Esophagus muscularis mucosa (tissue), 4 donors: ENCODE data around the gene OLA1. TPM values are rescaled to one million over a fixed set of nuclear protein-coding genes. Genes with fewer than 3 reads are reported as not detected.

Source experiments
- DNase-seq: peaks from one replicate; pipeline ENCODE4 v3.0.0-alpha.2; 2017; ENCODE audit errors: extremely low spot score
- H3K27ac ChIP-seq, 4 donors: fragments of 200-600 bp; sonication (generic); replicated peaks in 1 of 4; 1 replicate in 3 of 4; 2 replicates in 1 of 4; pipeline ENCODE4 v1.5.1; 2016 to 2019; ENCODE audit warnings: mild to moderate bottlenecking in 1 of 4
- H3K27me3 ChIP-seq, 4 donors: fragments of 200-600 bp; sonication (generic); one replicate each; pipeline versions ENCODE4 v1.5.1 to v1.6.0; 2016 to 2019
- H3K36me3 ChIP-seq, 4 donors: fragments of 200-600 bp; sonication (generic); one replicate each; pipeline ENCODE4 v1.5.1; 2016 to 2019
- H3K4me1 ChIP-seq, 4 donors: fragments of 200-600 bp; sonication (generic); one replicate each; pipeline ENCODE4 v1.5.1; 2016 to 2019
- H3K4me3 ChIP-seq, 4 donors: fragments of 200-600 bp; sonication (generic); 1 replicate in 2 of 4; 2 replicates in 2 of 4; pipeline ENCODE4 v1.5.1; 2016 to 2019; ENCODE audit warnings: mild to moderate bottlenecking in 4 of 4, moderate library complexity in 1 of 4
- H3K9me3 ChIP-seq, 4 donors: fragments of 200-600 bp; sonication (generic); 1 replicate in 3 of 4; 2 replicates in 1 of 4; pipeline ENCODE4 v1.5.1; 2016 to 2019
- EP300 ChIP-seq: sonication (generic); formaldehyde crosslinking; IDR thresholded peaks from one replicate; pipeline ENCODE4 v1.6.1; 2017; ENCODE audit warnings: antibody characterized with exemption
- POLR2A ChIP-seq: fragments of 450-650 bp; IDR thresholded peaks from one replicate; pipeline ENCODE4 v1.6.1; 2017; ENCODE audit warnings: antibody characterized with exemption, moderate library complexity, mild to moderate bottlenecking, low read depth
- POLR2AphosphoS5 ChIP-seq, 2 donors: sonication (generic); formaldehyde crosslinking; IDR thresholded peaks; one replicate each; pipeline ENCODE4 v1.6.1; 2017; ENCODE audit warnings: antibody characterized with exemption in 2 of 2
- WGBS: methylation state at CpG from one replicate; pipeline ENCODE4 v1.1.5; 2018; 5-methylcytosine and 5-hydroxymethylcytosine counted together
- intact Hi-C: fragments of 100-400 bp; cut with DNase I; formaldehyde crosslinking; loops from one replicate; pipeline ENCODE4 v1.15.1; 2023
- total RNA-seq, 4 donors: library from RNA; depleted of rRNA; stranded (reverse); fragments of >200 nt; gene quantifications; one replicate each; pipeline versions ENCODE4 v1.1.0 to v1.2.1, GENCODE V29; 2016
- TF ChIP-seq, protein P1 (sequence below), 3 experiments: fragments of 200-600 bp in 2 of 3; fragments of 450-650 bp in 1 of 3; sonication (generic) in 2 of 3; IDR thresholded peaks; one replicate each; pipeline ENCODE4 v1.5.1; 2017 to 2019; ENCODE audit warnings: antibody characterized with exemption in 3 of 3, mild to moderate bottlenecking in 2 of 3, moderate library complexity in 1 of 3

OLA1 gene
- total RNA-seq, 4 donors from 2014 or later: 54.2 to 62.7 (median 60.1) TPM

DNA sequence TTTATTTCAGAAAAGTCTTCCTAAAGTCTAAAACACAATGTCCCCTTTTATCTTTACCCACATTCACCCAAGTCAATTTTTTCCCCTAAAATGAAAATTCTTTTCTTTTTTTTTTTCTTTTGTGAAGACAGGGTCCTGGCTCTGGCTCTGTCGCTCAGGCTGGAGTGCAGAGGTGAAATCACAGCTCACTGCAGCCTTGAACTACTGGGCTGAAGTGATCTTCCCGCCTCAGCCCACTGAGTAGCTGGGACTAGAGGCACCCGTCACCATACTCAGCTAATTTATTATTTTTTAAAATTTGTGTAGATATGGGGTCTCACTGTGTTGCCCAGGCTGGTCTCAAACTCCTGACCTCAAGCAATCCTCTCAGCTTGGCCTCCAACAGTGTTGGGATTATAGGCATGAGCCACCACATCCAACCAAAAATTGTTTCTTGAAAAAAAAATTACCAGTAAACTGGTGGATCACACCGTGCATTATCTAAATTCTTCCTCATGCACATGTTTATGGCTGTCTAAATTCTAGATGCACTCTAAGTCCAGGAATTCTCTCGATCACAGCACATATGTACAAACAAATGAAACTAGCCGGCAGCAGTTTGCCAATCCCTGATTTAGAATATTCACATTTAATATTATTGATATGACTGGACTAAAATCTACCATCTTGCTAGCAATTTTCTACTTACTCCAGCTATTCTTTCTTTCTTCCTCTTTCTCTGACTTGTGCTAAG is 56.8 kb downstream of the OLA1 start:
- TF ChIP-seq EP300: no peak
- TF ChIP-seq POLR2A: no peak
- TF ChIP-seq POLR2AphosphoS5 (IDR thresholded peaks at IDR 0.05): no peak
- TF ChIP-seq, protein P1, sequence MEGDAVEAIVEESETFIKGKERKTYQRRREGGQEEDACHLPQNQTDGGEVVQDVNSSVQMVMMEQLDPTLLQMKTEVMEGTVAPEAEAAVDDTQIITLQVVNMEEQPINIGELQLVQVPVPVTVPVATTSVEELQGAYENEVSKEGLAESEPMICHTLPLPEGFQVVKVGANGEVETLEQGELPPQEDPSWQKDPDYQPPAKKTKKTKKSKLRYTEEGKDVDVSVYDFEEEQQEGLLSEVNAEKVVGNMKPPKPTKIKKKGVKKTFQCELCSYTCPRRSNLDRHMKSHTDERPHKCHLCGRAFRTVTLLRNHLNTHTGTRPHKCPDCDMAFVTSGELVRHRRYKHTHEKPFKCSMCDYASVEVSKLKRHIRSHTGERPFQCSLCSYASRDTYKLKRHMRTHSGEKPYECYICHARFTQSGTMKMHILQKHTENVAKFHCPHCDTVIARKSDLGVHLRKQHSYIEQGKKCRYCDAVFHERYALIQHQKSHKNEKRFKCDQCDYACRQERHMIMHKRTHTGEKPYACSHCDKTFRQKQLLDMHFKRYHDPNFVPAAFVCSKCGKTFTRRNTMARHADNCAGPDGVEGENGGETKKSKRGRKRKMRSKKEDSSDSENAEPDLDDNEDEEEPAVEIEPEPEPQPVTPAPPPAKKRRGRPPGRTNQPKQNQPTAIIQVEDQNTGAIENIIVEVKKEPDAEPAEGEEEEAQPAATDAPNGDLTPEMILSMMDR (IDR thresholded peaks at IDR 0.05): no peak
- intact Hi-C loops: no loop called here
- WGBS: 98% methylated on average over 6 of the region's 6 CpGs

DNA sequence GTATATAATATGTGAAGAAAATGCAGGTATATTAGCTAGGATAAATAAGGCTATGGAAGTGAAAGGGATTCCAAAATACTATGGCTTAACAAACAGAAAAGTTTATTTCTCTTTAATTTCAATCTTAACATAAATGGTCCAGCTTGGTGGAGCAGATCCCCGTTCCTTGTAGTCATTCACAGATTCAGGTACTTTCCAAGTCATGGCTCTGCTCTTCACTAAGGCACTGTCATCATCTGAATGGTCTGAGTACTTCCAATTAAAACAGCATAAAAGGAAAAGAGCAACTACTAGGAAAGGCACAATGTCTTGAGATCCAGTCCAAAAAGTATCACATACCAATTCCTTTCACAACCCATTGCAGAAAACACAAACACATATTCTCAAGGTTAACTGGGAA is 63.4 kb downstream of the OLA1 start:
- Histone ChIP-seq H3K9me3 (no peaks in the 10 kb centered on the region), H3K4me1 (peaks cover 0 to 8% (median 2%) of the 10 kb centered on the region in 4 donors), H3K4me3 (no peak overlapping the region), H3K36me3 (no peaks in the 10 kb centered on the region), H3K27me3 (no peaks in the 10 kb centered on the region), H3K27ac (no peak overlapping the region)
- intact Hi-C loops: no loop called here
- DNase-seq: no peak
- no peak for TF ChIP-seq POLR2AphosphoS5 (IDR thresholded peaks at IDR 0.05)
- no peak for TF ChIP-seq EP300
- TF ChIP-seq, protein P1 (IDR thresholded peaks at IDR 0.05): no peak
- no peak for TF ChIP-seq POLR2A
- 77% methylated on average over 1 of the region's 1 CpG for WGBS

More for the DNA sequence above, 56.8 kb downstream of the OLA1 start:
- Histone ChIP-seq H3K36me3 (no peaks in the 10 kb centered on the region), H3K9me3 (no peaks in the 10 kb centered on the region), H3K4me3 (no peak overlapping the region), H3K4me1 (peaks cover 0 to 2% (median 0%) of the 10 kb centered on the region in 4 donors), H3K27me3 (no peaks in the 10 kb centered on the region), H3K27ac (no peak overlapping the region)
- no peak for DNase-seq

GRCh38 chr2:174184504-174184903 is 63.8 kb downstream of the OLA1 start:
- TF ChIP-seq POLR2AphosphoS5 (IDR thresholded peaks at IDR 0.05): no peak
- TF ChIP-seq POLR2A: no peak
- TF ChIP-seq, protein P1 (IDR thresholded peaks at IDR 0.05): no peak
- TF ChIP-seq EP300: no peak
- Histone ChIP-seq H3K4me1 (peaks cover 0 to 10% (median 2%) of the 10 kb centered on the region in 4 donors), H3K27me3 (no peaks in the 10 kb centered on the region), H3K27ac (no peak overlapping the region), H3K9me3 (no peaks in the 10 kb centered on the region), H3K36me3 (no peaks in the 10 kb centered on the region), H3K4me3 (no peak overlapping the region)
- no peak for DNase-seq
- 87% methylated on average over 2 of the region's 2 CpGs for WGBS
- intact Hi-C loops: no loop called here

DNA sequence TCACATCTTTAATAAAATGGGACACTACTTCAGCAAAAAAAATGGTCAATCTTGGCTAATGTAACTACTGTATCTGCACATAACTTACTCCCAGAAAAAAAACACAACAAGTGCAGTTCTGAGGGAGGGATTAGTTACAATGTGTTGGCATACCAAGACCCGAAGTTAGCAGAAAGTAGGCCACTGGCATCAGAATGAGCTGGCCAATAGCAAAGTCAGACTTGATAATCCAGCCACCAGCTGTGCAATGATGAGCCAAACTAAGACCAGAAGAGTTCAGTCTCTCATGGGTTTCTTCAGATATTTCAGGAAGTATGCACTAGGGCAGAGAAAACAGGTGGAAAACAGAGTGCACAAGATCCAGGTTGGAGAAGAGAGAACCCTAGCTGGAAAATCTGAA is 65.3 kb downstream of the OLA1 start:
- Histone ChIP-seq H3K27ac (no peak overlapping the region), H3K27me3 (no peaks in the 10 kb centered on the region), H3K4me3 (no peak overlapping the region), H3K4me1 (peaks cover 0 to 18% (median 6%) of the 10 kb centered on the region in 4 donors), H3K9me3 (no peaks in the 10 kb centered on the region), H3K36me3 (no peaks in the 10 kb centered on the region)
- TF ChIP-seq, protein P1 (IDR thresholded peaks at IDR 0.05): no peak
- no peak for TF ChIP-seq POLR2AphosphoS5 (IDR thresholded peaks at IDR 0.05)
- no peak for TF ChIP-seq EP300
- no peak for TF ChIP-seq POLR2A
- 90% methylated on average over 1 of the region's 1 CpG for WGBS
- intact Hi-C loops: no loop called here
- no peak for DNase-seq
